H1 (cell line): Measurements from ENCODE around the gene ERICH2.

Experiments used
- CBX5 ChIP-seq: fragments of 300-800, 300-1000 bp; sonication (generic); IDR thresholded peaks from 2 replicates; pipeline ENCODE4 v1.7.1; 2016; ENCODE audit warnings: antibody characterized with exemption, low read length, low read depth
- CHD1 ChIP-seq: IDR thresholded peaks from 2 replicates; pipeline ENCODE4 v1.6.1; 2012; ENCODE audit warnings: low read depth, low read length, improper control_type of control experiment
- EZH2 ChIP-seq: fragments of 200-600 bp; sonication (generic); IDR thresholded peaks from 2 replicates; pipeline ENCODE4 v1.7.1; 2012; ENCODE audit warnings: low read depth, mild to moderate bottlenecking, moderate library complexity, low read length, inconsistent platforms; ENCODE audit not compliant: severe bottlenecking
- RBBP5 ChIP-seq: IDR thresholded peaks from 2 replicates; pipeline ENCODE4 v1.7.1; 2012; ENCODE audit warnings: low read depth, mild to moderate bottlenecking, inconsistent platforms, low read length, moderate library complexity, borderline replicate concordance
- RFX5 ChIP-seq: IDR thresholded peaks from 2 replicates; pipeline ENCODE4 v1.6.1; 2011; ENCODE audit warnings: low read depth, low read length, improper control_type of control experiment, borderline replicate concordance
- SIN3A ChIP-seq, 2 experiments: IDR thresholded peaks in 1 of 2; conservative IDR thresholded peaks in 1 of 2; 2 replicates each; pipeline ENCODE4 v1.6.1; 2011 to 2012; ENCODE audit warnings: low read length in 2 of 2, improper control_type of control experiment in 1 of 2, low read depth in 1 of 2, mild to moderate bottlenecking in 1 of 2
- TAF1 ChIP-seq: IDR thresholded peaks from 2 replicates; pipeline ENCODE4 v1.6.1; 2011; ENCODE audit warnings: mild to moderate bottlenecking, low read depth, low read length
- TCF12 ChIP-seq: IDR thresholded peaks from 2 replicates; pipeline ENCODE4 v1.6.1; 2011; ENCODE audit warnings: low read depth, mild to moderate bottlenecking, low read length
- TEAD4 ChIP-seq: IDR thresholded peaks from 2 replicates; pipeline ENCODE4 v1.6.1; 2012; ENCODE audit warnings: low read depth, low read length, inconsistent platforms, mixed read lengths
- TF ChIP-seq, protein P1 (sequence below), 3 experiments: IDR thresholded peaks; 1 replicate in 2 of 3; 2 replicates in 1 of 3; pipeline versions ENCODE4 v1.5.1 to v1.6.1; 2011; ENCODE audit warnings: low read length in 3 of 3, mild to moderate bottlenecking in 3 of 3, inconsistent platforms in 2 of 3, low read depth in 1 of 3, moderate library complexity in 1 of 3; ENCODE audit not compliant: insufficient read depth in 1 of 3; ENCODE audit errors: control extremely low read depth in 1 of 3
- TF ChIP-seq, protein P2 (sequence below): IDR thresholded peaks from 2 replicates; pipeline ENCODE4 v1.6.1; 2012; ENCODE audit warnings: inconsistent platforms

DNA sequence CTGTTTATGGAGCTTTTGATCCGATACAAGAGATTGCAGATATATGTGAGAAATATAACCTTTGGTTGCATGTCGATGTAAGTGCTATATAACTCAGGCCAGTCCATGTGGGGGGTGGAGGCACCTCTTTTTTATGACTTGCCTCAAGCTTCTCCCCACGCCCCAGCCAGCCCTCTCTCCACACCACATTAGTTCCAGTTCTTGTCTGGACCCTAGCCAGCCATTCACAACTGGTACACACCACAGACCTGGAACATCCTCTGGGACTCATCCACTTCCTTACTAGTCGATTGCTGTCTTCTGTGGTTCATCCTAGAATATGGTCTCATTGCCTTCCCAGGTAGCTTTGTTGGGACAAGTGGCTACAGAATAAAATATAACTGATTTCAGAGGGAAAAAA, 77.5 kb downstream of the ERICH2 start:
- TF ChIP-seq EZH2 (no peak), TEAD4 (no peak), TAF1 (no peak), RFX5 (no peak), CBX5 (no peak), RBBP5 (no peak), TCF12 (no peak), SIN3A (conservative IDR thresholded peaks at IDR 0.05 in 1 of 2, IDR thresholded peaks at IDR 0.05 in 1 of 2; ENCODE audit: low read depth in 1 of 2, low read length in 2 of 2) (no peak), CHD1 (no peak)
- TF ChIP-seq, protein P1, sequence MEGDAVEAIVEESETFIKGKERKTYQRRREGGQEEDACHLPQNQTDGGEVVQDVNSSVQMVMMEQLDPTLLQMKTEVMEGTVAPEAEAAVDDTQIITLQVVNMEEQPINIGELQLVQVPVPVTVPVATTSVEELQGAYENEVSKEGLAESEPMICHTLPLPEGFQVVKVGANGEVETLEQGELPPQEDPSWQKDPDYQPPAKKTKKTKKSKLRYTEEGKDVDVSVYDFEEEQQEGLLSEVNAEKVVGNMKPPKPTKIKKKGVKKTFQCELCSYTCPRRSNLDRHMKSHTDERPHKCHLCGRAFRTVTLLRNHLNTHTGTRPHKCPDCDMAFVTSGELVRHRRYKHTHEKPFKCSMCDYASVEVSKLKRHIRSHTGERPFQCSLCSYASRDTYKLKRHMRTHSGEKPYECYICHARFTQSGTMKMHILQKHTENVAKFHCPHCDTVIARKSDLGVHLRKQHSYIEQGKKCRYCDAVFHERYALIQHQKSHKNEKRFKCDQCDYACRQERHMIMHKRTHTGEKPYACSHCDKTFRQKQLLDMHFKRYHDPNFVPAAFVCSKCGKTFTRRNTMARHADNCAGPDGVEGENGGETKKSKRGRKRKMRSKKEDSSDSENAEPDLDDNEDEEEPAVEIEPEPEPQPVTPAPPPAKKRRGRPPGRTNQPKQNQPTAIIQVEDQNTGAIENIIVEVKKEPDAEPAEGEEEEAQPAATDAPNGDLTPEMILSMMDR (IDR thresholded peaks at IDR 0.05; ENCODE audit: control extremely low read depth in 1 of 3, insufficient read depth in 1 of 3, low read depth in 1 of 3, low read length in 3 of 3) = no peak
- TF ChIP-seq, protein P2, sequence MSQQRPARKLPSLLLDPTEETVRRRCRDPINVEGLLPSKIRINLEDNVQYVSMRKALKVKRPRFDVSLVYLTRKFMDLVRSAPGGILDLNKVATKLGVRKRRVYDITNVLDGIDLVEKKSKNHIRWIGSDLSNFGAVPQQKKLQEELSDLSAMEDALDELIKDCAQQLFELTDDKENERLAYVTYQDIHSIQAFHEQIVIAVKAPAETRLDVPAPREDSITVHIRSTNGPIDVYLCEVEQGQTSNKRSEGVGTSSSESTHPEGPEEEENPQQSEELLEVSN = no peak
